Liver (tissue), 2 donors: Measurements from ENCODE around the gene SBF2.

Experiments used
- REST ChIP-seq: IDR thresholded peaks from 2 replicates; pipeline ENCODE4 v1.6.1; 2016; ENCODE audit warnings: antibody characterized with exemption, mild to moderate bottlenecking
- TF ChIP-seq, protein P1 (sequence below): fragments of 150-350 bp; IDR thresholded peaks from 2 replicates; pipeline ENCODE4 v1.5.1; 2017; ENCODE audit warnings: improper control_type of control experiment, low read depth, low read length; ENCODE audit not compliant: missing input control
- donor health status: healthy.

DNA sequence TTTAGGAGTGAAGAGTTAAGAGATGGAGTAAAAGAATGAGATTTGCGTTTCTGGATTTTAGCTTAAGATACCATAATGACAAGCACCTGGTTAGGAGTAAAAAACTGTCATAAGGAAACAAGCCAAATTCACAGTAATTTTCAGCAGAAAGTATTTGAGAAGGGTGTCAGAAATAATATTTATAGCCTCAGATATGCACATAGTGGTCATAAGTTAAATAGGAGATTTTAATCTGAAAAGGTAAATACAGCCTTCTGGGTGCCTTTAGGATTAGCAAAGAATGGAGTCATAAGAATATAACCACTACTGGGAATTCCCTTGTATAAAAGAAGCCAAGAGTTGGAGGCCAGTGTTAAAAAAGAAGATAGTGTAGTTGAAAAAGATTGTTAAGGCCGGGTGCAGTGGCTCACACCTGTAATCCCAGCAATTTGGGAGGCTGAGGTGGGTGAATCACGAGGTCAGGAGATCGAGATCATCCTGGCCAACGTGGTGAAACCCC, 470.1 kb downstream of the SBF2 start:
- no peak for TF ChIP-seq REST
- TF ChIP-seq, protein P1, sequence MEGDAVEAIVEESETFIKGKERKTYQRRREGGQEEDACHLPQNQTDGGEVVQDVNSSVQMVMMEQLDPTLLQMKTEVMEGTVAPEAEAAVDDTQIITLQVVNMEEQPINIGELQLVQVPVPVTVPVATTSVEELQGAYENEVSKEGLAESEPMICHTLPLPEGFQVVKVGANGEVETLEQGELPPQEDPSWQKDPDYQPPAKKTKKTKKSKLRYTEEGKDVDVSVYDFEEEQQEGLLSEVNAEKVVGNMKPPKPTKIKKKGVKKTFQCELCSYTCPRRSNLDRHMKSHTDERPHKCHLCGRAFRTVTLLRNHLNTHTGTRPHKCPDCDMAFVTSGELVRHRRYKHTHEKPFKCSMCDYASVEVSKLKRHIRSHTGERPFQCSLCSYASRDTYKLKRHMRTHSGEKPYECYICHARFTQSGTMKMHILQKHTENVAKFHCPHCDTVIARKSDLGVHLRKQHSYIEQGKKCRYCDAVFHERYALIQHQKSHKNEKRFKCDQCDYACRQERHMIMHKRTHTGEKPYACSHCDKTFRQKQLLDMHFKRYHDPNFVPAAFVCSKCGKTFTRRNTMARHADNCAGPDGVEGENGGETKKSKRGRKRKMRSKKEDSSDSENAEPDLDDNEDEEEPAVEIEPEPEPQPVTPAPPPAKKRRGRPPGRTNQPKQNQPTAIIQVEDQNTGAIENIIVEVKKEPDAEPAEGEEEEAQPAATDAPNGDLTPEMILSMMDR: no peak
